ENCODE results near the gene PIK3CB. TPM values are rescaled to one million over a fixed set of nuclear protein-coding genes. Genes with fewer than 3 reads are reported as not detected.
A peak's percentile ranks its signal among the peaks of the same experiment; 100 is the strongest.
"Not testable (repeated sequence)": the region's sequence is repeated elsewhere in the genome, so short reads cannot be mapped to it uniquely, and the experiment has no call there.

PIK3CB gene
- total RNA-seq, 4 donors from 2014 or later: 20.3 to 46.4 (median 37.3) TPM

DNA sequence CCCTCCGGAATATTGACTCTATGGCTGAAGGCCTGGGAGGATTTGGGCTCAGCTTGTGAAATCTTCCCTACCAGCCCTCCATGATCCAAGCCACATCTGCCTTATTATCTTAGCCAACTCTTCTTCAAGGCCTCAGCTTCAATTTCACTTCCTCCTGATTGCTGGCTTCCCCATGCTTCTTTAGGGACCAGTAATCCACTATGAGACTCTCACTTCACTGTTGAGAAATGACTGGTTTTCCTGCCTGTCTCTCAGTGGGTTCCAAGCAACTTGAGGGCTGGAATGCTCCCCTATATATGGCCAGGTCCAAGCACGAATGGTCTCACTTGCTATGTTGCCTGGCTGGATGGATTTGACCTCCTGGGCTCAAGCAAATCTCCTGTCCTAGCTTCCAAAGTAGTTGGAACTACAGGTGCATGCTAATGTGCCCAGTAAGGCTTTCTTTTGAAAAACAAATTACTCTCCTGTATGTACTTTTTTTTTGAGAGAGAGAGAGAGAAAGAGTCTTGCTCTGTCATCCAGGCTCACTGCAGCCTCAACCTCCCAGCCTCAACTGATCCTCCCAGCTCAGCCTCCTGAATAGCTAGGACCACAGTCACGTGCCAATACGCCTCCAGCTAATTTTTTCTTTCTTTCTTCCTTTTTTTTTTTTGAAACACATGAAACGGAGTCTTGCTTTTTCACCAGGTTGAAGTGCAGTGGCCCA lies 7.9 kb upstream of the PIK3CB start:
- ATAC-seq: no peak
- Histone ChIP-seq H3K27me3 (no peaks in the 10 kb centered on the region), H3K9me3 (no peaks in the 10 kb centered on the region), H3K4me1 (no peaks in the 10 kb centered on the region), H3K36me3 (no peaks in the 10 kb centered on the region), H3K4me3 (no peak overlapping the region), H3K27ac (no peak overlapping the region)
- 63 to 91% methylated on average over 2 to 4 of the region's 5 CpGs for WGBS, 2 donors (ENCODE audit: low coverage in 1 of 2)
- TF ChIP-seq EP300 (IDR thresholded peaks at IDR 0.05): no peak
- TF ChIP-seq, protein P1, sequence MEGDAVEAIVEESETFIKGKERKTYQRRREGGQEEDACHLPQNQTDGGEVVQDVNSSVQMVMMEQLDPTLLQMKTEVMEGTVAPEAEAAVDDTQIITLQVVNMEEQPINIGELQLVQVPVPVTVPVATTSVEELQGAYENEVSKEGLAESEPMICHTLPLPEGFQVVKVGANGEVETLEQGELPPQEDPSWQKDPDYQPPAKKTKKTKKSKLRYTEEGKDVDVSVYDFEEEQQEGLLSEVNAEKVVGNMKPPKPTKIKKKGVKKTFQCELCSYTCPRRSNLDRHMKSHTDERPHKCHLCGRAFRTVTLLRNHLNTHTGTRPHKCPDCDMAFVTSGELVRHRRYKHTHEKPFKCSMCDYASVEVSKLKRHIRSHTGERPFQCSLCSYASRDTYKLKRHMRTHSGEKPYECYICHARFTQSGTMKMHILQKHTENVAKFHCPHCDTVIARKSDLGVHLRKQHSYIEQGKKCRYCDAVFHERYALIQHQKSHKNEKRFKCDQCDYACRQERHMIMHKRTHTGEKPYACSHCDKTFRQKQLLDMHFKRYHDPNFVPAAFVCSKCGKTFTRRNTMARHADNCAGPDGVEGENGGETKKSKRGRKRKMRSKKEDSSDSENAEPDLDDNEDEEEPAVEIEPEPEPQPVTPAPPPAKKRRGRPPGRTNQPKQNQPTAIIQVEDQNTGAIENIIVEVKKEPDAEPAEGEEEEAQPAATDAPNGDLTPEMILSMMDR (IDR thresholded peaks at IDR 0.05): no peak
- TF ChIP-seq POLR2AphosphoS5 (IDR thresholded peaks at IDR 0.05): no peak
- TF ChIP-seq POLR2A (IDR thresholded peaks at IDR 0.05): no peak

DNA sequence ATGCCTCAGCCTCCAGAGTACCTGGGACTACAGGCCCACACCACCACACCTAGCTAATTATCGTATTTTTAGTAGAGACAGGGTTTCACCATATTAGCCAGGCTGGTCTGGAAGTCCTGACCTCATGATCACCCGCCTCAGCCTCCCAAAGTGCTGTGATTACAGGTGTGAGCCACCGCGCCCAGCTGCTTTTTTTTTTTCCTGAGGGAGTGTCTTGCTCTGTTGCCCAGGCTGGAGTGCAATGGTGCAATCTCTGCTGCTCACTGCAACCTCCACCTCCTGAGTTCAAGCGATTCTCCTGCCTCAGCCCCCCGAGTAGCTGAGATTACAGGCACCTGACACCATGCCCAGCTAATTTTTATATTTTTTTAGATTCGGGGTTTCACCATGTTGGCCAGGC lies 3.7 kb upstream of the PIK3CB start:
- H3K27ac ChIP-seq, H3K27me3 ChIP-seq, H3K36me3 ChIP-seq, ATAC-seq, H3K9me3 ChIP-seq, H3K4me3 ChIP-seq: not testable (repeated sequence)
- H3K4me1 ChIP-seq: peaks cover 0 to 14% (median 6%) of the 10 kb centered on the region in 3 donors
- 97 to 98% methylated on average over 4 to 6 of the region's 7 CpGs for WGBS, 2 donors (ENCODE audit: low coverage in 1 of 2)

DNA sequence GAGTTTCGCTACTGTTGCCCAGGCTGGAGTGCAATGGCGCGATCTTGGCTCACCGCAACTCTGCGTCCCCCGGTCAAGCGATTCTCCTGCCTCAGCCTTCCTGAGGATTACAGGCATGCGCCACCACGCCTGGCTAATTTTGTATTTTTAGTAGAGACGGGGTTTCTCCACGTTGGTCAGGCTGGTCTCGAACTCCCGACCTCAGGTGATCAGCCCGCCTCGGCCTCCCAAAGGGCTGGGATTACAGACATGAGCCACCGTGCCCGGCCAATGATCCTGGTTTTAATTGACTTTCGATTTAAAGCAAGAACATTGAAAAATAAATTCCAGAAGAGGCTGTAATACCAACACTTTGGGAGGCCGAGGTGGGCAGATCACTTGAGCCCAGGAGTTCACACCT lies 1.1 kb upstream of the PIK3CB start:
- not testable (repeated sequence) for H3K27me3 ChIP-seq, H3K36me3 ChIP-seq, ATAC-seq, H3K9me3 ChIP-seq, H3K4me3 ChIP-seq
- H3K4me1 ChIP-seq: peaks cover 0 to 30% (median 6%) of the 10 kb centered on the region in 3 donors
- 93 to 98% methylated on average over 7 to 19 of the region's 19 CpGs for WGBS, 2 donors (ENCODE audit: low coverage in 1 of 2)
- H3K27ac ChIP-seq: peak overlapping the region; percentile 81 to 98 (median 95)

DNA sequence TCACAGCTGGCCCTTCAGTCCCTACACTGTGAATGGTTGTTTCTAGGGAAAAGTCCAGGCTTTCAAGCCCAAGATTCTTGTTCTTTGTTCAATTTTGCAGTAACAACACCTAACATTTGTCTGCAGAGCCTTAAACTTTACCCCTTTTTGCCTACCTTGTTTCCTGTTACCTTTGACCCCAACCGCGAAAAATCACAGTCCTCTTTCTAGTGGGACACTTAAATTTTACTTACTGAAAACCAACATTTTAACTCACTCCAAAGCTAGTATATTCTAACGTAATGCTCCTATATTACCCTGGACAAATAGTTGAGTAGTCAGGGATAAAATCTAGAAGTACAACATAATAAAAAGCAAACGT lies 649 bp upstream of the PIK3CB start:
- no peak for ATAC-seq
- Histone ChIP-seq H3K36me3 (no peaks in the 10 kb centered on the region), H3K27me3 (no peaks in the 10 kb centered on the region), H3K4me1 (peaks cover 0 to 30% (median 6%) of the 10 kb centered on the region in 3 donors), H3K27ac (peak overlapping the region; percentile 81 to 98 (median 95)), H3K4me3 (peak overlapping the region; percentile 95 to 96), H3K9me3 (no peaks in the 10 kb centered on the region)
- 37 to 39% methylated on average over 3 to 4 of the region's 4 CpGs for WGBS, 2 donors (ENCODE audit: low coverage in 1 of 2)
- TF ChIP-seq, protein P1 (IDR thresholded peaks at IDR 0.05): no peak
- TF ChIP-seq POLR2AphosphoS5 (IDR thresholded peaks at IDR 0.05) (no peak), EP300 (IDR thresholded peaks at IDR 0.05) (no peak)

GRCh38 chr3:138833899-138834595 lies 681 bp downstream of the PIK3CB start:
- H3K27ac ChIP-seq: peak overlapping the region; percentile 44 to 98 (median 95)
- H3K27me3 ChIP-seq: no peaks in the 10 kb centered on the region
- TF ChIP-seq, protein P1 (IDR thresholded peaks at IDR 0.05): peak in 3 of 4 experiments; percentile 25 to 57 (median 42)
- TF ChIP-seq POLR2AphosphoS5 (IDR thresholded peaks at IDR 0.05): no peak
- no peak for TF ChIP-seq EP300 (IDR thresholded peaks at IDR 0.05)
- TF ChIP-seq POLR2A (IDR thresholded peaks at IDR 0.05): no peak
- 0% methylated on average over 1 to 6 of the region's 43 CpGs for WGBS, 2 donors (ENCODE audit: low coverage in 1 of 2)
- peaks cover 0 to 30% (median 6%) of the 10 kb centered on the region in 3 donors for H3K4me1 ChIP-seq
- H3K4me3 ChIP-seq: peak overlapping the region; percentile 95 to 96
- ATAC-seq: peak; percentile 14
- no peaks in the 10 kb centered on the region for H3K36me3 ChIP-seq
- no peaks in the 10 kb centered on the region for H3K9me3 ChIP-seq

- H3K9me3 ChIP-seq, H3K36me3 ChIP-seq, ATAC-seq, H3K27me3 ChIP-seq, H3K4me3 ChIP-seq: not testable (repeated sequence)
- WGBS, 2 donors (ENCODE audit: low coverage in 1 of 2): 94 to 96% methylated on average over 3 to 8 of the region's 27 CpGs
- Histone ChIP-seq H3K4me1 (peaks cover 0 to 30% (median 6%) of the 10 kb centered on the region in 3 donors), H3K27ac (peak overlapping the region in 2 of 4 donors; percentile 96 to 98)
Observed at GRCh38 chr3:138832473-138833057, 2.2 kb downstream of the PIK3CB start.
